Neural cell (in vitro differentiated cells): ENCODE results near the gene PPM1L. TPM values are rescaled to one million over a fixed set of nuclear protein-coding genes. Genes with fewer than 3 reads are reported as not detected.

Experiments
- H2AFZ ChIP-seq: fragments of 200-600, 300-800 bp; sonication (generic), shearing (Covaris generic); 2 replicates; pipeline ENCODE4 v1.6.0; 2014; ENCODE audit warnings: low read depth, mild to moderate bottlenecking, antibody characterized with exemption, low read length, moderate library complexity
- H3F3A ChIP-seq: fragments of 200-600 bp; shearing (Covaris generic); 2 replicates; pipeline ENCODE4 v1.6.1; 2016; ENCODE audit warnings: mild to moderate bottlenecking, moderate library complexity, mixed read lengths, antibody characterized with exemption, low read length; ENCODE audit not compliant: insufficient read depth, poor library complexity, severe bottlenecking
- H3K27ac ChIP-seq: fragments of 200-600, 300-800 bp; sonication (generic), shearing (Covaris generic); 2 replicates; pipeline ENCODE4 v1.5.1; 2014; ENCODE audit warnings: mild to moderate bottlenecking, low read length, moderate library complexity
- H3K27me3 ChIP-seq: fragments of 300-800, 200-600 bp; sonication (generic), shearing (Covaris generic); 2 replicates; pipeline ENCODE4 v1.6.0; 2014; ENCODE audit warnings: mild to moderate bottlenecking, low read depth, low read length, moderate library complexity; ENCODE audit not compliant: insufficient read depth
- H3K36me3 ChIP-seq: fragments of 300-800, 200-600 bp; sonication (generic), shearing (Covaris generic); 2 replicates; pipeline ENCODE4 v1.5.1; 2014; ENCODE audit warnings: mild to moderate bottlenecking, antibody characterized with exemption, low read length, moderate library complexity; ENCODE audit not compliant: insufficient read depth
- H3K4me2 ChIP-seq: fragments of 300-800, 200-600 bp; sonication (generic), shearing (Covaris generic); 2 replicates; pipeline ENCODE4 v1.6.0; 2014; ENCODE audit warnings: mild to moderate bottlenecking, low read length
- H3K4me3 ChIP-seq: fragments of 300-800, 200-600 bp; sonication (generic), shearing (Covaris generic); 2 replicates; pipeline ENCODE4 v1.5.1; 2014; ENCODE audit warnings: mild to moderate bottlenecking, low read length, moderate library complexity
- H3K79me2 ChIP-seq: fragments of 200-600 bp; shearing (Covaris generic); replicated peaks from 2 replicates; pipeline ENCODE4 v1.6.0; 2014; ENCODE audit warnings: mild to moderate bottlenecking, low read length, moderate library complexity; ENCODE audit not compliant: insufficient read depth
- H3K9ac ChIP-seq: fragments of 300-800, 200-600 bp; sonication (generic), shearing (Covaris generic); 2 replicates; pipeline ENCODE4 v1.6.1; 2016; ENCODE audit warnings: mild to moderate bottlenecking, low read length, mixed read lengths
- H3K9me2 ChIP-seq: fragments of 200-600 bp; shearing (Covaris generic); 2 replicates; pipeline ENCODE4 v1.6.1; 2016; ENCODE audit warnings: mild to moderate bottlenecking, low read length, mixed read lengths; ENCODE audit not compliant: insufficient read depth
- H3K9me3 ChIP-seq: fragments of 200-600, 300-800 bp; sonication (generic), shearing (Covaris generic); 2 replicates; pipeline ENCODE4 v1.6.1; 2016; ENCODE audit warnings: mild to moderate bottlenecking, mixed run types, low read length, moderate library complexity, mixed read lengths
- H4K20me1 ChIP-seq: fragments of 200-600 bp; shearing (Covaris generic); 2 replicates; pipeline ENCODE4 v1.6.1; 2016; ENCODE audit warnings: mild to moderate bottlenecking, mixed run types; ENCODE audit not compliant: insufficient read depth
- EP300 ChIP-seq: fragments of 450-650 bp; conservative IDR thresholded peaks from 2 replicates; pipeline ENCODE4 v1.6.1; 2014; ENCODE audit warnings: antibody characterized with exemption, mild to moderate bottlenecking, moderate library complexity; ENCODE audit not compliant: poor library complexity, severe bottlenecking
- EZH2 ChIP-seq: fragments of 200-600, 300-800 bp; shearing (Covaris generic), sonication (generic); IDR thresholded peaks from 2 replicates; pipeline ENCODE4 v1.6.1; 2014; ENCODE audit warnings: antibody characterized with exemption, low read length, borderline replicate concordance, mild to moderate bottlenecking; ENCODE audit not compliant: insufficient read depth, poor library complexity, severe bottlenecking
- MXI1 ChIP-seq: fragments of 450-650 bp; conservative IDR thresholded peaks from 2 replicates; pipeline ENCODE4 v1.6.1; 2014; ENCODE audit warnings: antibody characterized with exemption, mild to moderate bottlenecking; ENCODE audit not compliant: poor library complexity, severe bottlenecking
- POLR2AphosphoS5 ChIP-seq: IDR thresholded peaks from 2 replicates; pipeline ENCODE4 v1.6.1; 2012
- RAD21 ChIP-seq: fragments of 450-650 bp; conservative IDR thresholded peaks from 2 replicates; pipeline ENCODE4 v1.6.1; 2014; ENCODE audit warnings: antibody characterized with exemption, mild to moderate bottlenecking, moderate library complexity
- SMC3 ChIP-seq: fragments of 450-650 bp; conservative IDR thresholded peaks from 2 replicates; pipeline ENCODE4 v1.6.1; 2014; ENCODE audit warnings: antibody characterized with exemption, mild to moderate bottlenecking, moderate library complexity; ENCODE audit not compliant: poor library complexity
- TAF1 ChIP-seq: IDR thresholded peaks from 2 replicates; pipeline ENCODE4 v1.6.1; 2012; ENCODE audit warnings: low read depth
- polyA plus RNA-seq: library from polyadenylated mRNA; depleted of rRNA; stranded (reverse); fragments of >200 nt; gene quantifications from 2 replicates; pipeline ENCODE4 v1.2.3, GENCODE V29; 2014
- TF ChIP-seq, protein P1 (sequence below): IDR thresholded peaks from 2 replicates; pipeline ENCODE4 v1.6.1; 2012; ENCODE audit warnings: borderline replicate concordance
- TF ChIP-seq, protein P2 (sequence below): fragments of 450-650 bp; IDR thresholded peaks from 2 replicates; pipeline ENCODE4 v1.5.1; 2014; ENCODE audit warnings: antibody characterized with exemption, mild to moderate bottlenecking, moderate library complexity; ENCODE audit not compliant: poor library complexity, severe bottlenecking

The PPM1L gene
- polyA plus RNA-seq, 1 donor from 2014 or later: 24.9 TPM

GRCh38 chr3:161084277-161084676 is 328.2 kb downstream of the PPM1L start:
- no peak overlapping the region for H3K4me3 ChIP-seq
- no peaks in the 10 kb centered on the region for H3K27me3 ChIP-seq
- H3K79me2 ChIP-seq: no peaks in the 10 kb centered on the region
- H3F3A ChIP-seq: no peaks in the 10 kb centered on the region
- H3K4me2 ChIP-seq: no peak overlapping the region
- H2AFZ ChIP-seq: no peak overlapping the region
- H3K9me2 ChIP-seq: no peaks in the 10 kb centered on the region
- H3K9ac ChIP-seq: no peak overlapping the region
- TF ChIP-seq MXI1 (no peak), EZH2 (no peak), POLR2AphosphoS5 (no peak), RAD21 (no peak), SMC3 (no peak), TAF1 (no peak)
- TF ChIP-seq, protein P1, sequence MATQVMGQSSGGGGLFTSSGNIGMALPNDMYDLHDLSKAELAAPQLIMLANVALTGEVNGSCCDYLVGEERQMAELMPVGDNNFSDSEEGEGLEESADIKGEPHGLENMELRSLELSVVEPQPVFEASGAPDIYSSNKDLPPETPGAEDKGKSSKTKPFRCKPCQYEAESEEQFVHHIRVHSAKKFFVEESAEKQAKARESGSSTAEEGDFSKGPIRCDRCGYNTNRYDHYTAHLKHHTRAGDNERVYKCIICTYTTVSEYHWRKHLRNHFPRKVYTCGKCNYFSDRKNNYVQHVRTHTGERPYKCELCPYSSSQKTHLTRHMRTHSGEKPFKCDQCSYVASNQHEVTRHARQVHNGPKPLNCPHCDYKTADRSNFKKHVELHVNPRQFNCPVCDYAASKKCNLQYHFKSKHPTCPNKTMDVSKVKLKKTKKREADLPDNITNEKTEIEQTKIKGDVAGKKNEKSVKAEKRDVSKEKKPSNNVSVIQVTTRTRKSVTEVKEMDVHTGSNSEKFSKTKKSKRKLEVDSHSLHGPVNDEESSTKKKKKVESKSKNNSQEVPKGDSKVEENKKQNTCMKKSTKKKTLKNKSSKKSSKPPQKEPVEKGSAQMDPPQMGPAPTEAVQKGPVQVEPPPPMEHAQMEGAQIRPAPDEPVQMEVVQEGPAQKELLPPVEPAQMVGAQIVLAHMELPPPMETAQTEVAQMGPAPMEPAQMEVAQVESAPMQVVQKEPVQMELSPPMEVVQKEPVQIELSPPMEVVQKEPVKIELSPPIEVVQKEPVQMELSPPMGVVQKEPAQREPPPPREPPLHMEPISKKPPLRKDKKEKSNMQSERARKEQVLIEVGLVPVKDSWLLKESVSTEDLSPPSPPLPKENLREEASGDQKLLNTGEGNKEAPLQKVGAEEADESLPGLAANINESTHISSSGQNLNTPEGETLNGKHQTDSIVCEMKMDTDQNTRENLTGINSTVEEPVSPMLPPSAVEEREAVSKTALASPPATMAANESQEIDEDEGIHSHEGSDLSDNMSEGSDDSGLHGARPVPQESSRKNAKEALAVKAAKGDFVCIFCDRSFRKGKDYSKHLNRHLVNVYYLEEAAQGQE: no peak
- no peaks in the 10 kb centered on the region for H3K9me3 ChIP-seq
- no peaks in the 10 kb centered on the region for H4K20me1 ChIP-seq
- H3K36me3 ChIP-seq: no peaks in the 10 kb centered on the region
- H3K27ac ChIP-seq: no peak overlapping the region

DNA sequence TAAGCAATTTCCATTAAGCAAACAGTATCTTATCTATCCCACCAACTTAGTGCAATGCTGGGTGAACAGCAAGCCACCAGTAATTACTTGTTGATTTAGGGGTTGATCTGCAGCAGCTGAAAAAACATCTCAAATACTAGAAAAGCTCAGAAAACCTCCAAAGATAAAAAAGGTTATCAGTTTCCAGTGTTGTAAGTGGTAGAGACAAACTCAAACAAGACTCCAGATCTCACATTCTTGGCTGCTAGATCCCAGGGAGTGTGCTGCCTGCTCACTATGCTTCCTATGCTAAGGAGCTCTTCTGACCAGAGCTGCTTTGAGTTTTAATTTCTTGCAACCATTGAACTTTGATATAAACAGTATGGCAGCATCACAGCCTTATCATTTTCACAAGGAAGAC is 337.9 kb downstream of the PPM1L start:
- no peaks in the 10 kb centered on the region for H3K27me3 ChIP-seq
- no peak overlapping the region for H2AFZ ChIP-seq
- no peak for TF ChIP-seq POLR2AphosphoS5
- TF ChIP-seq TAF1: no peak
- TF ChIP-seq EP300: no peak
- no peak for TF ChIP-seq MXI1
- TF ChIP-seq, protein P2, sequence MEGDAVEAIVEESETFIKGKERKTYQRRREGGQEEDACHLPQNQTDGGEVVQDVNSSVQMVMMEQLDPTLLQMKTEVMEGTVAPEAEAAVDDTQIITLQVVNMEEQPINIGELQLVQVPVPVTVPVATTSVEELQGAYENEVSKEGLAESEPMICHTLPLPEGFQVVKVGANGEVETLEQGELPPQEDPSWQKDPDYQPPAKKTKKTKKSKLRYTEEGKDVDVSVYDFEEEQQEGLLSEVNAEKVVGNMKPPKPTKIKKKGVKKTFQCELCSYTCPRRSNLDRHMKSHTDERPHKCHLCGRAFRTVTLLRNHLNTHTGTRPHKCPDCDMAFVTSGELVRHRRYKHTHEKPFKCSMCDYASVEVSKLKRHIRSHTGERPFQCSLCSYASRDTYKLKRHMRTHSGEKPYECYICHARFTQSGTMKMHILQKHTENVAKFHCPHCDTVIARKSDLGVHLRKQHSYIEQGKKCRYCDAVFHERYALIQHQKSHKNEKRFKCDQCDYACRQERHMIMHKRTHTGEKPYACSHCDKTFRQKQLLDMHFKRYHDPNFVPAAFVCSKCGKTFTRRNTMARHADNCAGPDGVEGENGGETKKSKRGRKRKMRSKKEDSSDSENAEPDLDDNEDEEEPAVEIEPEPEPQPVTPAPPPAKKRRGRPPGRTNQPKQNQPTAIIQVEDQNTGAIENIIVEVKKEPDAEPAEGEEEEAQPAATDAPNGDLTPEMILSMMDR: no peak
- TF ChIP-seq, protein P1: no peak
- TF ChIP-seq RAD21: no peak
- TF ChIP-seq EZH2: no peak
- no peak for TF ChIP-seq SMC3
- H3K27ac ChIP-seq: no peak overlapping the region
- H3F3A ChIP-seq: no peaks in the 10 kb centered on the region
- H3K9ac ChIP-seq: no peak overlapping the region
- no peak overlapping the region for H3K4me2 ChIP-seq
- H3K36me3 ChIP-seq: no peaks in the 10 kb centered on the region
- no peak overlapping the region for H3K4me3 ChIP-seq
- H3K79me2 ChIP-seq: no peaks in the 10 kb centered on the region
- H3K9me2 ChIP-seq: no peaks in the 10 kb centered on the region
- no peaks in the 10 kb centered on the region for H4K20me1 ChIP-seq
- H3K9me3 ChIP-seq: no peaks in the 10 kb centered on the region
